ENCODE measurements around the gene LRP1B.

Gene LRP1B

GRCh38 chr2:140274891-140275290, 1855.9 kb downstream of the LRP1B start:
- Histone ChIP-seq H3K4me3 (ENCODE audit: low read length in 2 of 2) (no peak overlapping the region), H3K4me1 (ENCODE audit: control insufficient read depth, insufficient read depth, low read length) (no peaks in the 10 kb centered on the region), H3K9me3 (ENCODE audit: control insufficient read depth in 2 of 2, low read length in 2 of 2) (no peaks in the 10 kb centered on the region), H3K9ac (ENCODE audit: low read length in 2 of 2) (no peak overlapping the region), H3K27ac (ENCODE audit: low read length) (no peak overlapping the region), H3K36me3 (ENCODE audit: control insufficient read depth in 2 of 2, insufficient read depth in 2 of 2, low read length in 2 of 2) (no peaks in the 10 kb centered on the region), H3K27me3 (ENCODE audit: control insufficient read depth in 1 of 2, insufficient read depth in 2 of 2, low read length in 2 of 2) (no peaks in the 10 kb centered on the region)

- no peaks in the 10 kb centered on the region for H3K9me3 ChIP-seq (ENCODE audit: control insufficient read depth in 2 of 2, low read length in 2 of 2)
- no peaks in the 10 kb centered on the region for H3K4me1 ChIP-seq (ENCODE audit: control insufficient read depth, insufficient read depth, low read length)
- no peak overlapping the region for H3K9ac ChIP-seq (ENCODE audit: low read length in 2 of 2)
- no peak overlapping the region for H3K4me3 ChIP-seq (ENCODE audit: low read length in 2 of 2)
- no peaks in the 10 kb centered on the region for H3K27me3 ChIP-seq (ENCODE audit: control insufficient read depth in 1 of 2, insufficient read depth in 2 of 2, low read length in 2 of 2)
- no peak overlapping the region for H3K27ac ChIP-seq (ENCODE audit: low read length)
- H3K36me3 ChIP-seq (ENCODE audit: control insufficient read depth in 2 of 2, insufficient read depth in 2 of 2, low read length in 2 of 2): no peaks in the 10 kb centered on the region
These were observed 1856.9 kb downstream of the LRP1B start for GRCh38 chr2:140273958-140274357.

GRCh38 chr2:140273408-140273807, 1857.4 kb downstream of the LRP1B start:
- Histone ChIP-seq H3K4me3 (ENCODE audit: low read length in 2 of 2) (no peak overlapping the region), H3K27me3 (ENCODE audit: control insufficient read depth in 1 of 2, insufficient read depth in 2 of 2, low read length in 2 of 2) (no peaks in the 10 kb centered on the region), H3K27ac (ENCODE audit: low read length) (no peak overlapping the region), H3K4me1 (ENCODE audit: control insufficient read depth, insufficient read depth, low read length) (no peaks in the 10 kb centered on the region), H3K9me3 (ENCODE audit: control insufficient read depth in 2 of 2, low read length in 2 of 2) (no peaks in the 10 kb centered on the region), H3K9ac (ENCODE audit: low read length in 2 of 2) (no peak overlapping the region), H3K36me3 (ENCODE audit: control insufficient read depth in 2 of 2, insufficient read depth in 2 of 2, low read length in 2 of 2) (no peaks in the 10 kb centered on the region)

GRCh38 chr2:140270224-140270623, 1860.6 kb downstream of the LRP1B start:
- H3K9ac ChIP-seq (ENCODE audit: low read length in 2 of 2): no peak overlapping the region
- H3K36me3 ChIP-seq (ENCODE audit: control insufficient read depth in 2 of 2, insufficient read depth in 2 of 2, low read length in 2 of 2): no peaks in the 10 kb centered on the region
- no peak overlapping the region for H3K4me3 ChIP-seq (ENCODE audit: low read length in 2 of 2)
- no peaks in the 10 kb centered on the region for H3K4me1 ChIP-seq (ENCODE audit: control insufficient read depth, insufficient read depth, low read length)
- no peak overlapping the region for H3K27ac ChIP-seq (ENCODE audit: low read length)
- H3K27me3 ChIP-seq (ENCODE audit: control insufficient read depth in 1 of 2, insufficient read depth in 2 of 2, low read length in 2 of 2): no peaks in the 10 kb centered on the region
- H3K9me3 ChIP-seq (ENCODE audit: control insufficient read depth in 2 of 2, low read length in 2 of 2): no peaks in the 10 kb centered on the region

GRCh38 chr2:140269000-140269399, 1861.8 kb downstream of the LRP1B start:
- no peak overlapping the region for H3K9ac ChIP-seq (ENCODE audit: low read length in 2 of 2)

GRCh38 chr2:140262908-140263307, 1867.9 kb downstream of the LRP1B start:
- H3K36me3 ChIP-seq (ENCODE audit: control insufficient read depth in 2 of 2, insufficient read depth in 2 of 2, low read length in 2 of 2): no peaks in the 10 kb centered on the region
- no peaks in the 10 kb centered on the region for H3K4me1 ChIP-seq (ENCODE audit: control insufficient read depth, insufficient read depth, low read length)
- H3K9ac ChIP-seq (ENCODE audit: low read length in 2 of 2): no peak overlapping the region
- no peak overlapping the region for H3K27ac ChIP-seq (ENCODE audit: low read length)
- no peaks in the 10 kb centered on the region for H3K9me3 ChIP-seq (ENCODE audit: control insufficient read depth in 2 of 2, low read length in 2 of 2)
- no peak overlapping the region for H3K4me3 ChIP-seq (ENCODE audit: low read length in 2 of 2)
- no peaks in the 10 kb centered on the region for H3K27me3 ChIP-seq (ENCODE audit: control insufficient read depth in 1 of 2, insufficient read depth in 2 of 2, low read length in 2 of 2)

More at GRCh38 chr2:140269000-140269399, 1861.8 kb downstream of the LRP1B start:
- Histone ChIP-seq H3K27me3 (ENCODE audit: control insufficient read depth in 1 of 2, insufficient read depth in 2 of 2, low read length in 2 of 2) (no peaks in the 10 kb centered on the region), H3K4me3 (ENCODE audit: low read length in 2 of 2) (no peak overlapping the region), H3K9me3 (ENCODE audit: control insufficient read depth in 2 of 2, low read length in 2 of 2) (no peaks in the 10 kb centered on the region), H3K27ac (ENCODE audit: low read length) (no peak overlapping the region), H3K36me3 (ENCODE audit: control insufficient read depth in 2 of 2, insufficient read depth in 2 of 2, low read length in 2 of 2) (no peaks in the 10 kb centered on the region), H3K4me1 (ENCODE audit: control insufficient read depth, insufficient read depth, low read length) (no peaks in the 10 kb centered on the region)

- Histone ChIP-seq H3K4me3 (ENCODE audit: low read length in 2 of 2) (no peak overlapping the region), H3K27me3 (ENCODE audit: control insufficient read depth in 1 of 2, insufficient read depth in 2 of 2, low read length in 2 of 2) (no peaks in the 10 kb centered on the region), H3K4me1 (ENCODE audit: control insufficient read depth, insufficient read depth, low read length) (no peaks in the 10 kb centered on the region), H3K36me3 (ENCODE audit: control insufficient read depth in 2 of 2, insufficient read depth in 2 of 2, low read length in 2 of 2) (no peaks in the 10 kb centered on the region), H3K9me3 (ENCODE audit: control insufficient read depth in 2 of 2, low read length in 2 of 2) (no peaks in the 10 kb centered on the region), H3K27ac (ENCODE audit: low read length) (no peak overlapping the region), H3K9ac (ENCODE audit: low read length in 2 of 2) (no peak overlapping the region)
These were observed 1873.0 kb downstream of the LRP1B start for GRCh38 chr2:140257692-140258300.

- Histone ChIP-seq H3K36me3 (ENCODE audit: control insufficient read depth in 2 of 2, insufficient read depth in 2 of 2, low read length in 2 of 2) (no peaks in the 10 kb centered on the region), H3K27ac (ENCODE audit: low read length) (no peak overlapping the region), H3K4me1 (ENCODE audit: control insufficient read depth, insufficient read depth, low read length) (no peaks in the 10 kb centered on the region), H3K27me3 (ENCODE audit: control insufficient read depth in 1 of 2, insufficient read depth in 2 of 2, low read length in 2 of 2) (no peaks in the 10 kb centered on the region), H3K9me3 (ENCODE audit: control insufficient read depth in 2 of 2, low read length in 2 of 2) (no peaks in the 10 kb centered on the region), H3K4me3 (ENCODE audit: low read length in 2 of 2) (no peak overlapping the region), H3K9ac (ENCODE audit: low read length in 2 of 2) (no peak overlapping the region)
These were observed 1874.7 kb downstream of the LRP1B start for GRCh38 chr2:140256080-140256479.

GRCh38 chr2:140249821-140250220, 1881.0 kb downstream of the LRP1B start:
- Histone ChIP-seq H3K4me3 (ENCODE audit: low read length in 2 of 2) (no peak overlapping the region), H3K27me3 (ENCODE audit: control insufficient read depth in 1 of 2, insufficient read depth in 2 of 2, low read length in 2 of 2) (no peaks in the 10 kb centered on the region), H3K4me1 (ENCODE audit: control insufficient read depth, insufficient read depth, low read length) (no peaks in the 10 kb centered on the region), H3K9ac (ENCODE audit: low read length in 2 of 2) (no peak overlapping the region), H3K36me3 (ENCODE audit: control insufficient read depth in 2 of 2, insufficient read depth in 2 of 2, low read length in 2 of 2) (no peaks in the 10 kb centered on the region), H3K9me3 (ENCODE audit: control insufficient read depth in 2 of 2, low read length in 2 of 2) (no peaks in the 10 kb centered on the region), H3K27ac (ENCODE audit: low read length) (no peak overlapping the region)

- Histone ChIP-seq H3K4me3 (ENCODE audit: low read length in 2 of 2) (no peak overlapping the region), H3K36me3 (ENCODE audit: control insufficient read depth in 2 of 2, insufficient read depth in 2 of 2, low read length in 2 of 2) (no peaks in the 10 kb centered on the region), H3K9ac (ENCODE audit: low read length in 2 of 2) (no peak overlapping the region), H3K4me1 (ENCODE audit: control insufficient read depth, insufficient read depth, low read length) (no peaks in the 10 kb centered on the region), H3K9me3 (ENCODE audit: control insufficient read depth in 2 of 2, low read length in 2 of 2) (no peaks in the 10 kb centered on the region), H3K27ac (ENCODE audit: low read length) (no peak overlapping the region), H3K27me3 (ENCODE audit: control insufficient read depth in 1 of 2, insufficient read depth in 2 of 2, low read length in 2 of 2) (no peaks in the 10 kb centered on the region)
These were observed 1882.2 kb downstream of the LRP1B start for GRCh38 chr2:140248623-140249022.

- Histone ChIP-seq H3K9me3 (ENCODE audit: control insufficient read depth in 2 of 2, low read length in 2 of 2) (no peaks in the 10 kb centered on the region), H3K9ac (ENCODE audit: low read length in 2 of 2) (no peak overlapping the region)
These were observed 1883.2 kb downstream of the LRP1B start for GRCh38 chr2:140247451-140248195.

More at GRCh38 chr2:140247451-140248195, 1883.2 kb downstream of the LRP1B start:
- no peak overlapping the region for H3K4me3 ChIP-seq (ENCODE audit: low read length in 2 of 2)
- H3K27ac ChIP-seq (ENCODE audit: low read length): no peak overlapping the region
- H3K4me1 ChIP-seq (ENCODE audit: control insufficient read depth, insufficient read depth, low read length): no peaks in the 10 kb centered on the region
- H3K27me3 ChIP-seq (ENCODE audit: control insufficient read depth in 1 of 2, insufficient read depth in 2 of 2, low read length in 2 of 2): no peaks in the 10 kb centered on the region
- no peaks in the 10 kb centered on the region for H3K36me3 ChIP-seq (ENCODE audit: control insufficient read depth in 2 of 2, insufficient read depth in 2 of 2, low read length in 2 of 2)

All from stomach smooth muscle (tissue), 2 donors.